GM19238 (cell line): ENCODE data around the gene HAO2.
A peak's percentile ranks its signal among the peaks of the same experiment; 100 is the strongest.
"Not testable (repeated sequence)": the region's sequence is repeated elsewhere in the genome, so short reads cannot be mapped to it uniquely, and the experiment has no call there.

Source experiments
- DNase-seq: peaks from one replicate; pipeline ENCODE4 v3.0.0; 2011; ENCODE audit warnings: low spot score; ENCODE audit not compliant: insufficient read length

Gene HAO2

DNA sequence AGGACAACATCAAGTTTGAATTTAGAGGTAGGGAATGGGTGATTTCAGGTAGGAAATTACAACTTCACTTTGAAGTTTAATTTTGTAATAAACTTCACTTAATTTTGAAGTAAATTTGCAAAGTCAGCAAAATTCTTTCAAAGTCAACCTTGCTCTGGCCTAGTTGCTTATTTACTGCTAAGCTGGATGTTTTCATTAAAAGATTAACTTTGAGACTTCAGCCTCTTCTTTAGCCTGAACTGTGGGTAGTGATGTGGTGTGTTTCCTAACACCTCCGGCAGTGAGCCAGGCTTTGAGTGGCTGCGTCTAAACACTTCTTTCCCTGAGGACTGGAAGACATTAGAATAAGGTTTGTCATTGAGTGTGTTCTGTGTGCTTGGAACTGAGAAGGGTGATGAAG is at the start of gene HAO2:
Gene HAO2 (plus strand): TSS at position 232 of the 400 bp plus-strand sequence. CDS start 12,301 bp downstream, outside the sequence.
- no peak for DNase-seq

DNA sequence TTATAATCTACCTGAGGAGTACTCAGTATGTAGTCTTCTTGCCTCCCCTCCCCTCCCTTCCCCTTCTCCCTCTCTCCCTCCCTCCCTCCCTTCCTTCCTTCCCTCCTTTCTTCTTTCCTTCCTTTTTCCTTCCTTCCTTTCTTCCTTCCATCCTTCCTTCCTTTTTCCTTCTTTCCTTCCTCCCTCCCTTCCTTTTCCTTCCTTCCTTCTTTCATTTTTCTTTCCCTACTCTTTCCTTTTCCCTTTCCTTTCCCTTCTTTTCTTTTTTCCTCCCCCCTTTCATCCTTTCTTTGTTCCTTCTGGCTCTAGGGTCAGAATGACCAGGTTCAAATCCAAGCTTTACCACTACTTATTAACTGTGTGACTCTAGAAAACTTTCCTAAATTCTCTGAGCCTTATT is 48.5 kb upstream of the HAO2 start:
- no peak for DNase-seq

GRCh38 chr1:119321666-119322419 is 46.7 kb upstream of the HAO2 start:
- no peak for DNase-seq

DNA sequence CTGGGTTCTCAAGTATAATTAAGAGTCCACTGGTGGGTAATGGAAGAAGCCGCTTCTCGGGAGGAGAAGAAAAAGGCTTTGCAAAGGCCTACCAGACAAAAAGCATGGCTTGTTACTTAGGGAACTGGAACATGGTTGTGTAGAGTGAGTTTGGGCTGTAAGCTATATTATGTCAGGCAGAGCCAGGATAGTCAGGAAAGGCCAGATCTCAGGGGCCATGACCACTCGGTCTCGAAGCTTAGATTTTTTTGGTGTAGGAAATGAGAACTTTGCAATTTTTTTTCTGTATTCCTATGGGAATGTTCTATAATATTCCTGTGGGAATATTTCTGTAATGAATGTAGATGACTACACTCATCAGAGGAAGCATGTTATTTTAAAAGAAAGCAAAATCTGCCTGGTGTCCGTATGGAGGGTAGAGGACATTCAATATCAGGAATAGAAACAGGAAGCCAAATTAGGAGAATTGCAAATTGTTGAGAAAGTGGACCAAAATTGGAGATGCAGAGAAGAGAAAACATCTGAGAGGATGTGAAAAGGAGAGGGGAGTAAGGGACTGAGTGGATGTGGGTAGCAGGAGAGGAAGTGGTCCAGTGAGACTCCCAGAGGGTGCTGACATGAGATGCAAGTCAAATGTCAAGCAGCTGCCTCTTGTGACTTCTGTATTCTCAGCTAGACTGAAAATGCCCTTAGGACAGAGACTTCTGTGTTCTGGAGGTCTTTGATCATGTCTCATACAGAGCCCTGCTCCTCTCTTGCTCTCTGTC is 45.2 kb upstream of the HAO2 start:
- peak; percentile 46 for DNase-seq

- no peak for DNase-seq
Measured at GRCh38 chr1:119324198-119324597, 44.4 kb upstream of the HAO2 start.

- no peak for DNase-seq
Measured at GRCh38 chr1:119326251-119326650, 42.3 kb upstream of the HAO2 start.

DNA sequence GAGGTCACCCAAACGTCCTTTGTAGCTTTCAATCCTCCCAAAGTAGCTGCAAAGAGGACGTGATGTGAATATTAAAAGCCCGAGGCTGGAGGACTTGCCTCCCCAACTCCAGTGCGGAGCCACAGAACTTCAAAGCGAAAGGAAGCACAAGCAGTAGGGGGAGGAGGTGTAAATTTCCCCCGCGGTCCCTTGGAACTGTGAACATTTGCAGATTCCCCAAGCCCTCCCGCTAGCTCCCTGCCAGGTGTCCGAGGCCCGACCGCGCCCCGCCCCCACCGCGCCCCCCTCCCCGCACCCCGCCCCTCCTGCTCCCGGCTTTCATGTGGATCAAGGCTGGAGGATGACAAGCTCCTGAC is 41.5 kb upstream of the HAO2 start:
- no peak for DNase-seq

- DNase-seq, result no peak
Measured at GRCh38 chr1:119327450-119328155, 41.0 kb upstream of the HAO2 start.

GRCh38 chr1:119329541-119330461 is 38.8 kb upstream of the HAO2 start:
- DNase-seq, result no peak

DNA sequence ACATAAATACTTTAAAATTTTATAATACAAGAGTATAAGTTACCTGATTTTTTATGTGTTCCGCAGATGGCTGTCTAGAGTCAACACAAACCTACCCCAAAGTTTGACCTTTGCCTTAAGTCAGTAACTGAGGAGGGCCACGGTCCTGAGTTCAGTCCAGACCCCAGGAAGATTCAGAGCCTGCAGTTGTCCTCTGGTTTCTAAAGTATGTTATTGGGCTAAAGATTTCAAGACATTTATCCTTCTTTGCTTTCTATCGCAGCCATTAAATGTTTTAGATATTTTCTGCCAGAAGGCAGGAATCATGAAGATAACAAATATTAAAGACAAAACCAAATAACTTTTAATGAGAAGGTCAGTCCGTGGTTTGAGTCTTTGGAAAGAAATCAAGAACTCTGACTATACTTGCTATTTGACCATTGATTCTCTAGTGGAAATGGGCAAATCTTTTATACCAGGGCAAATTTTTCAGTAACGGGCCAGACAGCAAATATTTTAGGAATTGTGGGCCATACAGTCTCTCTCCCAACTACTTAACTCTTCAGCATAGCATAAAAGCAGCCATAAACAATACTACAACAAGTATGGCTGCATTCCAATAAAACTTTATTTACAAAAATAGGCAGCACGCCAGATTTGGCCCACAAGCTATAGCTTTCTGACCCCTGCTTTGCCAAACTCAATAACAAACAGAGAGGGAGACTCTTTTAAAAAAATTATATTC is 38.0 kb upstream of the HAO2 start:
- DNase-seq, result no peak

- no peak for DNase-seq
Measured at GRCh38 chr1:119331190-119331515, 37.4 kb upstream of the HAO2 start.

DNA sequence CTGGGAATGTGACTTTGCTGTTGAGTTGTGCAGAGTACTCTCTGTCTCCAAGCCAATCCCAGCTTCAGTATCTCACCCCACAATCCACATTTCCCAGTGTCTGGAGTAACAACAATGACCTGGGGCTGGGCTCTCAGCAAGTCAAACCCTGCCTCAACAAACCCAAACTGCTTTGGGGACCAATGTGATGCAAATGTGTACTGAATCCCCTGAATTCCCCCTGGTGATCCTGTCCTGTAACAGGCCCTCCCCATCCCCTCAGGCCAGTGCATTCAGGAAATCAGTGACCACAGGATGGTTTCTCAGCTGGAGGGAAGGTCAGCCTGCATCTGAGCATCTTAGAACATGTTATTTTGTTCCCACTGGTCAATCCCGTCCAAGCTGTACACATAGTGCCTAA is 36.7 kb upstream of the HAO2 start:
- DNase-seq, result no peak

DNA sequence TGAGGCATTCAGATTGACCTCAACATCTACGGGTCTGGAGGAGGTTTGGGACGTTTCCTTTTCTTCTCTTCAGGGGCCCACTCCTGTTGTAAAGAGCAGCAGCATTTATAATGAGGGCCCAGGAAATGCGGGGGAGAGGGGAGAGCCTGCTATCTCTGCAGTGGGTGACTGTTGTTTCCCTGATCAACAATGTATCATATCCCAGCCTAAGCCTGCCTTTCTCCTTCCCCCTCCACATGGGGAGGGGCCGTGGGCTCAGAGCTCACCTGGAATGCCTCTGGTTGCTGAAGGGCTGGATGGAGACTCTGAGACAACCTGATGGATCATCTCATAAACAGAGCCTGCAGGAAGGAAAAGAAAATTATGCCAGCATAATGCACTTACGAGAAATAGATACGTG is 36.0 kb upstream of the HAO2 start:
- DNase-seq, result no peak

- DNase-seq, result no peak
Measured at GRCh38 chr1:119333163-119333896, 35.3 kb upstream of the HAO2 start.

- not testable (repeated sequence) for DNase-seq
Measured at GRCh38 chr1:119333897-119334250, 34.7 kb upstream of the HAO2 start.

DNA sequence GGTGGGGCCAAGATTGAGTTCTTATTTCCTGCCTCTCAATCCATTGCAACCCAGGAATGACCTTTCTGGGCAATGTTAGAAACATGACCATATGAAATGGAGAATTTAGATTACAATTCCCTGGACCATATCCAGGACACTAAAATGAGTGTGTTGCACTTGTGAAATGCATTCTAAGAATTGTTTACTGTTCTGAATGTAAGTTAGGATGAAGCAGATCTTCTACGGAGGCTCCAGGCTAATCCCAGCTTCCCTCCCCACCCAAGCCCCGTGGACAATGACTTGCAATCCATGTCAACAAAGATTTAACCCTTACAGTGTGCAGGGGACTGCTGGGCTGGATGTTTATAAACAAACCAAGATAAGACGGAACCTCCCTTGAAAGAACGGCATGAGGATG is 31.7 kb upstream of the HAO2 start:
- DNase-seq, result no peak

GRCh38 chr1:119338004-119338403 is 30.6 kb upstream of the HAO2 start:
- DNase-seq, result no peak

DNA sequence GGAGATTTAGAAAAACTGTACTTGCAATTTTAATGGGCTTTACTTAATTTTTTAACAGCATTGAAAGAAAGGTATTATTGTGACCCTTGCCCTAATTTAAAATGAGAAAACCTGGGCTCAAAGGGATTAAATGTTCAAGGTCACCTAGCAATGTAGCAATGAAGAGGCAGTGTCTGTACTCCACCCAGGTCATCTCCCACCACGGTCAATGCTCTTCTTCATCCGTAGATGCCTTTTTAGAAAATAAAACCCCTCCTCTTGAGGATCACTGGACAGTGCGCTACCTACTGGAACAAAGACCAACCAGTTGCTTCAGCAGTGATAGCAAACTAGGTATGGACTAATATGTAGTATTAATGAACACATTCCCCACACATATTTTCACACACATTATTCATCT is 29.8 kb upstream of the HAO2 start:
- DNase-seq, result no peak

GRCh38 chr1:119340861-119341261 is 27.7 kb upstream of the HAO2 start:
- no peak for DNase-seq

- no peak for DNase-seq
Measured at GRCh38 chr1:119341372-119341947, 27.1 kb upstream of the HAO2 start.
